Activated CD4-positive, alpha-beta T cell treated with anti-CD3 and anti-CD28 coated beads, Interleukin-10, Interleukin-2, amounts not matched to agents 100 ng/mL and 50 ng/mL, durations not matched to agents 16 hours and 8 hours (primary cell): ENCODE results near the gene UBE2A.

ENCODE experiments used
- DNase-seq: peaks from one replicate; pipeline ENCODE4 v3.0.0-alpha.2; 2020

The UBE2A gene

GRCh38 chrX:119574394-119575266 is at the start of gene UBE2A:
TSS of gene UBE2A (plus strand) at chrX:119574563. CDS start at chrX:119574712, 149 bp downstream.
- DNase-seq = peak; percentile 89

DNA sequence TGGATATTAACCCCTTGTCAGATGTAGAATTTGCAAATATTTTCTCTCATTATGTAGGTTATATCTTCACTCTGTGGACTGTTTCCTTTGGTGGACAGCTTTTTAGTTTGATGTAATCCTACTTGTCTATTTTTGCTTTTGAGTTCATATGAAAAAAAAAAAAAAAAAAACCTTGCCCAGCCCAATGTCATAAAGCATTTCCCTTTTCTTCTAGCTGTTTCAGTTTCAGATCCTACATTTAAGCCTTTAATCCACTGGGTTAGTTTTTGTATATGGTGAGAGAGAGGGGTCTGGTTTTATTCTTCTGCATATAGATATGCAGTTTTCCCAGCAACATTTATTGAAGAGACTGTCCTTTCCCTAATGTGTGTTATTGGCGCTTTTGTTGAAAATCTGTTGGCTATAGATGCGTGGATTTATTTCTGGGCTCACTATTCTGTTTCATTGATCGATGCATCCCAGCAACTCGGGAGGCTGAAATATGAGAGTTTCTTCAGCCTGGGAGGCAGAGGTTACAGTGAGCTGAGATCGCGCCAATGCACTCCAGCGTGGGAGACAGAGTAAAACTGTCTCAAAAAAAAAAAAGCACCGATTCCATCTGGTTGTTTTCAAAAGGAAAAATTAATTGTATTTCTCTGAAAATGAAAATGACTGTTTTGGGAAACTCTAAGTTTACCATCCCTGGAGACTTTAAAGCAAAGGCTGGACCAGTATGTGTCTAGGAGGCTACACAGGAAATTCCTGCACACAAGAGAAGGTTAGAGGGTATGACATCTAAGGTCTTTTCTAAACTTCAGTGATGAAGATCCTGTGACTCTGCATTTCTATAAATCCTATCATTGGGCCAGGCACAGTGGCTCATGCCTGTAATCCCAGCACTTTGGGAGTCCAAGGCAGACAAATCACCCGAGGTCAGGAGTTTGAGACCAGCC is 44.8 kb upstream of the UBE2A start:
- no peak for DNase-seq

DNA sequence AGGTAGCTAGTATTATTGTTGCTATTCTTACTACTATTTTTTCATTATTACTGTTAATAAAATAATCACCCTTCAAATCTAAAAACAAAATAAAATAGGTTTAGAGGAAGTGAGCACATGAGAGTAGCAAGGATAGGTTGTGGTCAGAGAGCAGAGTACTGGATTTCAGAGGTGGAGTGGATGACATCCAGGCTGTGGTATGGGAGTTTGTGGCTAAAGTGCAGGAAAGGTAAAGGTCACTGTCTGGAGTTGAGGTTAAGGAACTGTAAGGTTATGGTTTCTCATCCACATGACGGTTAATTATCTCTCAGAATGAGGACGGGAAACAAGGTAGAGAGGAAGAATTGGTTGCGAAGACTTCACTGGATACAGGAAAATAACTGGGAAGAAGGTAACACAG is 36.9 kb upstream of the UBE2A start:
- DNase-seq = no peak

DNA sequence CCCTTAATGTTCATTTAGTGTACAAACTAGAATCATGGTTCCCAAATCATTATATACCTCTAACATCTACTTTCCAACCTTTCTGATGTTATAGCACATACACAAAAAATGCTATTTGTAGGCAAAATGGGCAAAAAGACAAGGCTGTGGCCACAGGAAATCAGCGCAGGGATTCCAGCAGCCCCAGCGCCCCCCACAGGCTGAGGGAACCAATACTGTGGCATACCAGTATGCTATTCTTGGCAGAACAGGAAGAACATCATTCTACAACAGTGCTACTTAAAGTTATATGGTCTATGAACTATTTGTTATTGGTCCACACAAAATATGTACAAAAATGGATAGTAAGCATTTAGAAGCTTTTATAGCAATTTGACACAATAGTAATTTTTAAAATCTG is 34.5 kb upstream of the UBE2A start:
- peak; percentile 8 for DNase-seq

DNA sequence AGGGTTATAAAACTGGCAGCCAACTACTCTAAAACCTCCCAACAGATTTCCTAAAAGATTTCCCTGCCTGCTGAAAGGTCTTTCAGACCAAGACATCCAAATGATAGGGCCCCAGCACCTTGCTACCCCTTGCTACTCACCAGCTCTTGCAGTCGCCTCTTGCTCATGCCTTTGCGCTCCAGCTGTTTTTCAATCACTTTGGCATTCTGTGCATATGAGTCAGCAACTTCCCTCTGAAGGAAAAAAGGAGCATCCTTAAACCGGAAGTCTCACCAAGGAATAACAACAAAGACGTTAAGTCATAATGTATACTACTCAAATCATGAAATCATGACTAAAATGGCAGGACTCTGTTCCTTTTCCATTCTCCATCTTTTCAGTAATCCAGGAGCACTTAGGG is 33.2 kb upstream of the UBE2A start:
- no peak for DNase-seq

- DNase-seq = no peak
Measured at GRCh38 chrX:119549327-119550016, 24.9 kb upstream of the UBE2A start.

DNA sequence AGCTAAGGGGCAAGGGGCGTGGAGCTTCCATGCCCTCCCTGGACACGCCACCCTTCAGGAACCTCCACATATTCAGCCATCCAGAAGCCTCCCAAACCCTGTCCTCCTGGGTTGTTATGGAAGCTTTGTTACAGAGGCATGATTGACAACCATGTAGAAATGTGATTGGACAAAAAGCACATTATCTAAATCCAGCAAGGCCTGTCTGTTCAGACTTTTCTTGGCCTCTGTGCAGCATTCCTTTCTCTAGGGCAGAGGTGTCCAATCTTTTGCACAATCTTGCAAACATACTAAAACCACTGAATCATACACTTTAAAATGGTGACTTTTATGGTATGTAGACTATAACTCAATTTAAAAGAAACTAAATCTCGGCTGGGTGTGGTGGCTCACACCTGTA is 21.9 kb upstream of the UBE2A start:
- no peak for DNase-seq

- peak; percentile 89 for DNase-seq
Measured at GRCh38 chrX:119565107-119565663, 9.2 kb upstream of the UBE2A start, which contains the start of gene STEEP1. TSS of gene STEEP1 (minus strand) at chrX:119565409. CDS start at chrX:119565355, 54 bp downstream.

GRCh38 chrX:119570351-119570835 is 4.0 kb upstream of the UBE2A start:
- no peak for DNase-seq

DNA sequence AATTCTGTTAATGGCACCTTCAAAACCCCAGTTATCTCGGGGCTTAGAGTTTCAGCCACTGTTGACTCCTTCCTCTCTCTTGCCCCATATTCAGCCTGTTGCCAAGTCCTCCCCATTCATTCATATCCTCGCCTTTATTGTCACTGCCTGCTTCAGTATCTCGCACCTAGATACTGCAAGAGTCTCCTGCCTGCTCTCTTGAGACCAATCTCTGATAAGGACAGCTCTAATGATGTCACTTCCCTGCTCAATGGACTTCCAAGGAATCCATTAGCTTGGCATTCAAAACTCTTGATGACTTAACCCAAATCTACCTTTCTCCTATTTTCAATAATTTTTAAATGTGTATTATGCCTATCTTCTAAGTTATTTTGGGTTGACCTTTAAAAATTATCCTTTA is 1.1 kb upstream of the UBE2A start:
- no peak for DNase-seq

DNA sequence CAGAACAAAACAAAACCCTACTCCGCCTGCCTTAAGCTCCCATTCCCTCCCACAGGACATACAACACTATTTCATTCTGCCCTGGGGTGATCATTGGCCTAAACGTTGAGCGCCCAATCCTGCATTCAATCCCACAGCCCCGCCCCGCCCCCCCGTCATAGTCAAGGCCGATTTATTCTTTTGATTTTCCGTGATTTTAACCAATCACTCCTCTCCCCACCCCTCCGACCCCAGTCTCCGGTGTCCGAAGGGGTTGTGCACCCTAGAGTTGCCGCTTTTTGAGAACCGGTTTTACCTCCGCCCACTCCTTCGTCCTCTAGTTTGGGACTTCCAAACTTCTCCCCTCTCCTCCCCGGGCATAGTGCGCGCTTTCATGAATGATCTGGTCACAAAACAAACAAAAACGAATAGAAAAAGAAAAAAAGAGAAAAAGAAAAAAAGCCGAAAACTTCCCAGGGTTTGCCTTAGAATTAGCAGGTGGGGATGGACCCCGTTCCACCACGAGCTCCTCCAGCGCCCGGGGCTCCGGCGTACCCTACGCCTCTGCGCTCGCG is 446 bp upstream of the UBE2A start:
- peak; percentile 23 for DNase-seq

DNA sequence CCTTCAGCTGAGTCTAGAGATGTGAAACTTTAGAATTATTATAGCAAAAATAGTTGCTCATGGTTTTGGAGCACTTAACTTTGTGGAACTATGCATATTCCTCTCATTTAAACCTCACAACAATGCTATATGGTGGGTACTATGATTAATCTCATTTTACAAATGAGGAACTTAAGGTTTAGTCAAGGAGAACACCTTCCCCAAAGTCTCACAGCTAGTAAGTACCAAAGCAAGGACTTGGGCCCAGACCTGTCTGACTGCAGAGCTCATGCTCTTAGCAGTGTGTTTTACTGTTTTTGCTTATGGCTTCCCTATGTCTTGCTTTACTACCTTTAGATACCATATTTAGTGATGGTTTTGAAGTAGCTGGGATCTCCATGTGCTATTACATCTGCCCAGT is 5.1 kb downstream of the UBE2A start:
- no peak for DNase-seq

GRCh38 chrX:119583431-119584059 is 9.2 kb downstream of the UBE2A start:
- DNase-seq = peak; percentile 48

- no peak for DNase-seq
Measured at GRCh38 chrX:119589810-119590209, 15.4 kb downstream of the UBE2A start.

GRCh38 chrX:119602701-119603255 is 28.4 kb downstream of the UBE2A start:
- no peak for DNase-seq

DNA sequence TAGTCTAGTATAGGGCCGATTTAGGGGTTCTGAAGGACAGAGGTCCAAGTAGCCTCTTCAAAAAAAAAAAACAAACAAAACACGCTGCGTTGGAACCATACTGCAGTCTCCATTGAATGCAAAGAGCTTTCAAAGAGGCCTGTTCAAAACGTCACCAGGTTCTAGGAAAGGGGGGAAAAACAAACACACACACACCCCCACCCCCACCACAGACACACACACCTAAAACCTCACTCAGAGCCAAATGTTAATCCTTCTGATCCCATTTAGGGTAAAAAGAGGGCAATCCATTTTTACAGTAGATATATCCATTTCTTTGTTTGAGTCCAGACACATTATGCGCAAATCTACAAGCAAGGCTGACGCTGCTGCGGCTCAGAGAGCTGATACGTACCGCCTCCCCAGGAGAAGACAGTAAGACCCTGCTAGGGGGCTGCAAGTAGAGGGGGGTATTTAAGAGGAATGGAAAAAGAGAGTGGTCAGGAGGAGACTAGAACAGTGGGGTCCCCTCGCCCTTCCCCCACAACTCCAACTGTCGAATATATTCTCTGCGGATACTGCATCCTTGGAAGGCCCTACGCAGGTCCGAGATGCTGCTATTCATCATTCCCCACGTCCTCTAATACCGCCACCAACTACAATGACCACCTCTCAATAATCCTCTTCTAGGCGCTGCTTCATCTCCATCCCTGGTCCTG is 30.6 kb downstream of the UBE2A start:
- no peak for DNase-seq

DNA sequence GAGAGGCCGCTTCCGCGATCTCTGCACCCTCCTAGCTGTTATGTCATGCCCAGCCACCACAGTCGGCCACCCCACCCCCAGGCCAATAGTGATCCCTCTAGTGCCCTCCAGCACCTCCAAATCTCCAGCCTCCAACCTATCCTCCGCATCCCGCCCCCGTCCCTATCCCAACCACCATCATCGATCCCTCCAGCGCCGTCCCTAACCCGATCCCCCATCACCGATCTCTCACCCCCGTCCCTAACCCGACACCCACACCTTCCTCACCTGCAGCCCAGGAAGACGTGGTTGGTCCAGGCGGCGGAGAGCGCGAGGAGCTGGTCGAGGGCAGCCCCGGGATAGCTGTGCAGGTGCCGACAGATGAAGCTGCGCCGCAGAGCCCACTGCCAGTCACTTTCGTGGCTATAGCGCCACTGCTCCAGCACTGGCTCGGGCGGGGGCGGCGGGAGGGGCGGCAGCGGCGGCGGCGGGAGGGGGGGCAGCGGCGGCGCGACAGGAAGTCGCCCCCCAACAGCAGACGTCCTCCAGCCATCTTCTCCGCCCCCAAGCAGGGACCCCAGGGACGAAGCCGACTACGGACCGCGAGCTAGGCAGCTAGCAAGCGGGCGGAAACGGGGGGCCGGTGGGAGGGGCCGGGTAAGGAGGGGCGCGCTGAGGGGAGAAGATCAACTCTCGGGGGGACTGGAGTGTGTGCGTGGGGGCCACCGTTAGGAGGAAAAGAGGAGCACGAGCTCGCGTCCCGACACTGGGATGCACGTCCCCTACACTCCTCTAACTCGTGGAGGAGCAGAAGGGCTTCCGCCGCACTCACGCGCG is 31.3 kb downstream of the UBE2A start:
- DNase-seq = peak; percentile 37

- peak; percentile 92 for DNase-seq
Measured at GRCh38 chrX:119606280-119607017, 32.1 kb downstream of the UBE2A start, which contains the start of gene NKRF. TSS of gene NKRF (minus strand) at chrX:119606424.

DNA sequence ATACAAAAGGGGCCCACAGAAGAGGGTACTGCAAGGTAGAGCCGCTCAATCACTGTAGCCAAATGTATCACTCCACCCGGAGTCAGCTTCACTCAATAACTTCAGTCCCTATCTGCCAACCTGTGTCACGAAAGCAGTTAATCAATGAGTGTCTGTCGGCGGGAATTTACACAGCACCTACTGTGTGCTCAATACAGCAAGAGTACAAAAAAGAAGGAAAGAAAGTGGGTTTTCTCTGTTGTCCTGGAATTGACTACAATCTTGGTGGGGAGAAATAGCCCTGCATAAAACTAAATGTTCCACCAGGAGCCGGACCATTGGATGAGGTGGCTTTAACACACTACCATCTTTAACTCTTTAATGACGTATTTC is 32.6 kb downstream of the UBE2A start:
- DNase-seq = no peak
